NCI-H774 (cell line): ENCODE results near the gene CEP112.
A peak's percentile ranks its signal among the peaks of the same experiment; 100 is the strongest.

Source experiments
- DNase-seq: peaks from one replicate; lab custom pipeline; 2025; lab: John Stamatoyannopoulos, UW

The CEP112 gene

DNA sequence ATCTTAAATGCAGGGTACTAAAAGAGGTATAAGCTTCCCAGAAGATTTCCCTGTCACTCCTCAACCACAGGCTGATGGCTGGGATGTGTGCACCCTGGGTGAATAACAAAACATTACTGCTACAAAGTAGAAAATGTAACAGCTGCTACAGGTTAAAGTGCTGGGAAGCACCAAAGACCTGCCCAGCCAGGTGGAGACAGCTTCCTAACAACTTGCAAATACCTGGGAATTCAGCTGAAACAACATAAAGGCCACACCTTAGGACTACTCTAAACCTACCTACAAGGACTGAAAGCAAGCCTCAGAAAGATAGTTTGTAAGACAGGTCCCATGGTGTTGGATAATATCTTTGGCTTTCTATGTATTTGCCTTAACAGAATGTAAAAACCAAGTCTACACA is 118.5 kb downstream of the CEP112 start:
- no peak for DNase-seq

DNA sequence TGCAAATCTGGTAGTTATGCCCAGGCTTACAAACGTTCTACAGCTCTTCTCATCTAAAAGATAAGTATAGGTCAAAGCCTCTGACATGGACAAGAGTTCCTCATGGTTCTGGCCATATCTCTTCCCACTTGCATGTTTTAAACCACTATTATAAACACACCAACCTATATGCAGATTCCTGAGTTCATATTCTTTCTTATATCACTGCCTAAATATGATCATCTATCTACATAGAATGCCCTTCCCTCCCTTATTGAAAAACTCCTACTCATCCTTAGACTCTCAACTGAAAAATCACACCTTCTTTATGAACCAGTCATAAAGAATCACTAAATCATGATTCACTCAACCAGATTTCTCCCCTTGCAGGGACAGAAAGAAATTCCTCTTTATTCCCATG is 128.2 kb downstream of the CEP112 start:
- DNase-seq = no peak

DNA sequence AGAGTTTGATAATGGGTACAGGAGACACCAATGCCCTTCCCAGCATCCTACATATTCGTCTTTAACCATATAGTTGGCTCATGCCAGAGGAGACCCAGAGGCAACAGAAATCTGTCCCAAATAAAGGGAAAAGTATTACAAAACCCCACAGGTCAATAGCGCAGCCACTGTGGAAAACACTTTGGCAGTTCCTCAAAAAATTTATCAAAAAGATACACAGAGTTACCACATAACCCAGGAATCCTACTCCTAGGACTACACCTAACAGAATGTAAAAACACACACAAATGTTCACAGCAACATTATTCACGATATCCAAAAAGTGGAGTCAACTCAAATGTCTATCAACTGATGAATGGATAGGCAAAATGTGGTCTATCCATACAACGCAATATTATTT is 135.8 kb downstream of the CEP112 start:
- no peak for DNase-seq

DNA sequence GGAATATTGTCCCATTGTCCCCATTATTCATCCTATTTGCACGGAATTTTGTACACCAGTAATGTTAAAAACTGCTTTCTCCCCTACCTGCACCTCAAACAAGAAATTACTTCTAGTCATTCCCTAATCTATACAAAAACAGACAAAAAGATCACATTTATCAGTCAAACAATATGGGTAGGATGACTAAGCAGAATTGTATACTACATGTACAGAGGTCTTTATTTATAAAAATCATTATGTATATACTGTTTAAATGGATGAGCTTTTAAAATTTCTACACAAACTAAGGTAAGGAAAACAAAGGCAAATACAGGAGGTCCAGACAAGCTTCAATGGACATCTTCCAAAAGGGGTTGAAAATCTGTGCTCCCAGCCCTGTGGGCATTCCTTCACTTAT is 137.7 kb downstream of the CEP112 start:
- DNase-seq = no peak

DNA sequence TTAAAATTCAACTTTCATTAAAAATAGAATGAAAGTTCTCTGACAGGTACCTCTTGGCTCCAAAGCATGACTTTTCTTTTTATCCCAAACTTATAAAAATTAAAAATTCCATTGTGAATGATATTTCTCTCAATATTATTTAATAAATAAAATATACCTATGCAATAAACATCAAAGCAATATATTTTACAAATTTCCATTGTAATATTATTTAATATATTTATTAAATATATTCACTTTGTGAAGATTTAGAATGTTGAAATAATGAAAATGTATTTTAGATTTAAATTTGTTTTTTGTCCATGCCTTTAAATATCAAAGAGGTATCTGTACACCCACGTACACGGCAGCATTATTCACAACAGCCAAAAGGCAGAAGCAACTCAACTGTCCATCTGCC is 147.8 kb downstream of the CEP112 start:
- no peak for DNase-seq

DNA sequence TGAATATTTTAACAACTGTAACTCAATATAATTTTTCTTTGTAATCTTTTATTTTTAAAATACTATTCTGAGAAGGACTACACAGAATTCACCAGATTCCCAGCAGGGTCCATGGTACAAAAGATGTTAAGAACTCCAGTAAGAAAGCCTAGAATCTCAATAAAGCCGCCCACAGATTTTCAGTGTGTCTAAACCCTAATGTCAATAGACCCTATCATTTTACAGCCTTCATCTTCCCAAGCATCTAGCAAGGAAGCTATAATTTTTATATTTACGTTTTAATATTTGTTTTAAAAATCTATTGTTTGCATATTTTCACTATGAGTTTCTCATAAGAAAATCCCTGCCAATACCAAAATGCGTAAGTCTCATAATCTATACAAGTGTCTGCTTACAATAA is 148.5 kb downstream of the CEP112 start:
- no peak for DNase-seq

DNA sequence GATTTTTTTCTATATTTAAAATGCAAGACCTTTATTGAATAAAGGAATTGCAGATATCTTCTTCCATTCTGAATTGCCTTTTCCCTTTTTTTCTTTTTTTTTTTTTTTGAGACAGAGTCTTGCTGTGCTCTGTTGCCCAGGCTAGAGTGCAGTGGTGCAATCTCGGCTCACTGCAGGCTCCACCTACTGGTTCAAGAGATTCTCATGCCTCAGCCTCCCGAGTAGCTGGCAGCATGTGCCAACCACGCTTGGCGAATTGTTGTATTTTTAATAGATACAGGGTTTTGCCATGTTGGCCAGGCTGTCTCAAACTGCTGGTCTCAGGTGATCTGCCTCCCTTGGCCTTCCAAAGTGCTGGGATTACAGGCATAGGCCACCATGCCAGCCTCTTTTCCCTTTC is 151.5 kb downstream of the CEP112 start:
- DNase-seq = no peak

DNA sequence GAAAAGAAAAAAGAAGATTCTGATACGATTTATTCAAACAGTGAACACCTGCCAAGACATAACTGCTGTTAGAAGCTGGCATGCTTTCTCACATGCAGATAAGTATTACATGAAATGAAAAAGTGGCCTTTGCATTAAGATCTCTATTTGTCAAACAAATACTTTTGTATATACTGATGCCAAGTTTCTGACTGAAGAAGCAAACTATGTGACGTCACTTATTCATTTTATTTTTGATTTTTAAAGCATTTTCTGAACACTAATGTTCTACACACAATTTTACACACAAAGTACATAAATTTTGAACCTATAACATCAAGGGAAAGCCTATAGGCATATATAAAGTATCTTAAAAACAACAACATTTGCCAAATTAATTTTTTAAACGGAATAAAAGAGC is 153.8 kb downstream of the CEP112 start:
- no peak for DNase-seq

DNA sequence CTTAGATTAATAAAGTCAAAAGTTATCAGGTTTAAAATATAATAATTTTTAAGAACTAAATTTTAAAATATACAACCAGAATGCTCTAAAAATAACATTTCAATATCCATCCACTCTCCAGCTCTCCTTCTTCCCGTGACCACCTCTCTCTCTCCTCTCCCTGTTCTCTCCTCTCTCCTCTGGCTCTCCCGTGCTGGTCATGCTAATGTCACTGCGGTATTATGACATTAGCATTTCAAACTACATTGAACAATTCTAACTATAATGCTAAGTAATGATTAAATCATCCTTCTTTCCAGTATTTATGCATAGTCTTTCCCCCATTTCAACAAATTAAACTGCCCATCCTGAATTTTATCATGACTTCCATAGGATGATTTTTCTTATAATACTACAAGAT is 154.7 kb downstream of the CEP112 start:
- no peak for DNase-seq

DNA sequence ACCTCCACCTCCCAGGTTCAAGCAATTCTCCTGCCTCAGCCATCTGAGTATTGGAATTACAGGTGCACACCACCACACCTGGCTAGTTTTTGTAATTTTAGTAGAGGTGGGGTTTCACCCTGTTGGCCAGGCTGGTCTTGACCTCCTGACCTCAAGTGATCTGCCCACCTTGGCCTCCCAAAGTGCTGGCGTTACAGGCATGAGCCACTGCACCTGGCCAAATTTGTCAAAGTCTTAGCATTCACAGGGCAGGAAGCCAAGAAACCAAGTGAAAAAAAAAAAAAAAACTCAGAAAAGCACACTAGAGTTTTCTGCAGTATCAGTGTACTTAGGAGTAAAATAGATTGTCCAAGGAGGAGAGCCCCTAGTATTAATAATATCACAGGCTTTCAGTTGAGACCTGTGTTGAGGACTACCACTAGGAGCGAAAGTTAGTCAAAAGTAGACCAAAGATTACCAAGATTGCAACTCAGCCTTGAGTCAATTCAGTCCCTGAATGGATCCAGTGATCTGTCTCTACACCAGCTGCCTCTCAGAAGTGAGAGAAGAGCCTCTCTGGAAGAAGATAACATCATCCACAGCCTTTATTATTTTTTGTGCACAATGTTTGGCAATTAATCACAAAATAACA is 159.7 kb downstream of the CEP112 start:
- DNase-seq = no peak

DNA sequence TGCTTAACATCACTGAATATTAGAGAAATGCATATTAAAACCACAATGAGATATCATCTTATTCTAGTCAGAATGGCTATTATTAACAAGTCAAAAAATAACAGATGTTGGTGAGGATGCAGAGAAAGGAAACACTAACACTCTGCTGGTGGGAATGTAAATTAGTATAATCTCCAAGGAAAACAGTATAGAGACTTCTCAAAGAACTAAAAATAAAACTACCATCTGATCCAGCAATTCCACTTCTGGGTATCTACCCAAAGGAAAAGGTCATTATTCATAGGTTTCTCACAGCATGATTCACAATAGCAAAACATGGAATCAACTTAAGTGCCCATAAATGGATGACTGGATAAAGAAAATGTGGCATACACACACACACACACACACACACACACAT is 166.4 kb downstream of the CEP112 start:
- DNase-seq = no peak

DNA sequence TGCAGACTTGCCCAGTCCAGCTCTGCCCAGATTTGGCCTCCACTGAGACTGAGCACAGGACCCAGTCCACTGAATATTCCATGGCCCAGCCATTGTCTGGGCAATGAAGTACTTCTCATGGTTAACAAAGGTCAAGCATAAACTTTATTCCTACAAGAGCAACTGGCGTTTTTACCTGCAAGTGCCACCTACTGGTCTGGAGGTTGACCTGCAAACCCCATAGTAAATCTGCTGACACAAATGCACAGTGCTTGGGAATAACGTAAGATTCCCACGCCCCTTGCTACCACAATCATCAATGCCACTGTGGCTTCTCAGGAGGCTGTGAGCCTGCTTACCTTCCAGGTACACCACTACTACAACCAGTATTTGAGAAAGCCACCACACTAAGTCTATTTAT is 170.2 kb downstream of the CEP112 start:
- DNase-seq = no peak

DNA sequence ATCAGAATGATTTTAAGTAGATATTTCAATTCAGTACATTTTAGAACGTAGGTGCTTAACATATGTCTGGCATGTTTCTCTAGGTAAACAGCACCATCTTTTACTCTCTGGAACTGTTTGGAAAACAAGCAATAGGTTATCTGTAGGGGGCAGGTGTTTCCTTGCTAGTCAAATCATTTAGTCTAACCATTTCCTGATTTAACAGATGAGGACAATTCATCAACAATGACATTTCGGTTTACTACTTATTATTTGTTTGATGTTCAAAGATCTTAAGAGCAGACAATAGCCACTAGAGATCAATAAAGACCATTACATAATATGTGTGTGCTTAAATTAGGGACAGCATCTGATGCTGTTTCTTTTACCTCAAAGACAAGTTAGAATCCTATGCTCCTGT is 173.1 kb downstream of the CEP112 start:
- DNase-seq = peak; percentile 38

DNA sequence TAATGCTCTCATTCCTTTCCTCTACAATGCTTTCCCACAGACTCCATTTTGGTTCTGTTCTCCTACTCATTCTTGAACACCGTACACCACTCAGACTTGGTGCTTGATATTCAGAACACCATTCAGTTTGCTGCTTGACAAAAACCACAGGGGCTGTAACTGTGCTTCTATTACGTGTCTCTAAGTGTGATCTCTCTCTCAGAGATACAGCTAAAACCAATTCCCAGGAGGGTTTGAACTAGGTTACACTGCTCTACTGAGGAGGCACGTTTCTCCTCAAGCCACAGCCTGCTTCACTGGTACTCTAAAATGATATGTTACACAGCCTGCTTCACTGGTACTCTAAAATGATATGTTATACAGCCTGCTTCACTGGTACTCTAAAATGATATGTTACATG is 175.7 kb downstream of the CEP112 start:
- DNase-seq = no peak

DNA sequence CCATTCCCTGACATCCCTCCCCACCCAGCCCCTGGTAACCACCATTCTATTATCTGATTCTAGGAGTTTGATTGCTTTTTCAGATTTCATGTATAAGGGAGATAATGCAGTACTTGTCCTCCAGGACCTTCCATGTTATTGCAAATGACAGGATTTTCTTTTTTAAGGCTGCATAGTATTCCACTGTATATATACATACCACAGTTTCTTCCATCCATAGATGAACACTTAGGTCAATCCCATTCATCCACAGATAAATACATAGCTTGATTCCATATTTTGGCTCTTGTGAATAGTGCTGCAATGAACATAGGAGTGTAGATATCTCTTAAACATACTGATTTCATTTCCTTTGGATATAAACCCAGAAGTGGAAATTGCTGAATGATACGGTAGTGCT is 183.3 kb downstream of the CEP112 start:
- DNase-seq = no peak

DNA sequence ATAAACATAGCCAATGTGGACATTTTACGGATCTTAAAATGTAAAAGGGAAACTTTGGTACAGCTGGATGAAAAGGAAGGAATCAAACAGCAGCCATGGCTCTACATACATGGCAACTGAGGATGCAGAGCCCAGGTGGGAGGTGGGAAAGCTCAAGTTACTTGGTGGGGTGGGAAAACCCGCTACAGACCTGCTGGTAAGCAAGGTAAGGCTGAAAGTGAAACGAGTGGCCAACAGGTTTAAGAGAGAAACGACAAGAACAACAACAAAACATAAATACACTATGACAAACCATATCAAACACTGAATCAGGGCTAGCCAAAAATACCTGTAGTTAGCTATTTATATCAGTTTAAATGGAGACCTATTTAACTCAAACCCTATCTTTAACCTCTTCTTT is 185.3 kb downstream of the CEP112 start:
- no peak for DNase-seq

DNA sequence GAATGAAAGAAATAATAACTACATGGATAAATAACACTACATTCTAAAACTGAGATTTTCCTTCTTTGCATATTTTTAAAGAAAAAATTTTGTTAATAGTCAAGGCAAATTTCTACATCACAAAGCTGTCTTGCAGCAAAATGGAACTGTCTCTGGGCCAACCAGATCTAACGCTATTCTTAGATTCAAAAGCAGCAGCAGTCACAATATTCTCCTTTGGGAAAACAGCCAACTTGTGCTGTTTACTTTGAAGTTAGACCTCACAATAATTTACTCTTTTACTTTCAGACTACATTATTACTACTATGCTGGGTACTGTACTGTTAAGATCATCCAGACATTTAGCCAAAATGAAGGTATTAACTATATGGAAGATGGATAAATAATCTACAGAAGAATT is 189.1 kb downstream of the CEP112 start:
- no peak for DNase-seq

DNA sequence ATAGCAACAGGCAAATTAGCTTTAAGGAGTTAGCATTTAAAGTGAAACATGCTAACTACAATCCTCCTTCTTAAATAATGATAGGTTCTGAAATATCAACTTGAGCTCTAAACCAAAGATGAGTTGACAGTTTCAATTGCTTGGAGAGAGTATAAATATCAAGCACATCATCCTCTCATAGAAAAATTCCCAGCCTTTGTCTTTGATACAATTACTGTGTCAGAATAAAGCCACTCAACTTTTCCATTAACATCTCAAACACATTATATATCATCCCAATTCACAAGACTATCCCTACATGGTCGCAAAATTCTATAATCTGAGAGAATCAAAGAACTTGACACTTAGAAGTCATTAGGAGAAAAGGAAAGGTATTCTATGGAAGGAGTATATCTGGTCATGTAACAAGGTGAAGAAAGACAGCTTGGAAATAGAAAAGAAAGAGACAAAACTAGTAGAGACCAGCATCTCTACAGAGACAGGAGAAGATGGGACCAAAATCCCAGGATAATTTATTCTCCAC is 189.8 kb downstream of the CEP112 start:
- no peak for DNase-seq

DNA sequence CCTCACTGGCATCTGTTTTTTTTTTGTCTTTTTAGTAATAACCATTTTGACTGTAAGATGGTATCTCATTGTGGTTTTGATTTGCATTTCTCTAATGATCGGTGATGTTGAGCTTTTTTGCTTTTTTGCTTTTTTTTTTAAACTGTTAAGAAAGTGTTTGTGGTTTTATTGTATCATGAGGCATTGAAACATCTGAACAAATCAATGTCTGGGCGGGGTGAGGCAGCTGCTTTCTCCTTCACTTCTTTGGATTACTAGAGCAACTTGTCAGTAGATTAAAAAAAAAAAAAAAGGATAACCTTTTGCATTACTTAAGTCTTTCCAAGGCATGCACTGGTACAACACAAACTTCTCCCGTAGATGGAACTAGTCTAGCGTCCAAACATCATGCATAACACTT is 191.7 kb downstream of the CEP112 start:
- no peak for DNase-seq

DNA sequence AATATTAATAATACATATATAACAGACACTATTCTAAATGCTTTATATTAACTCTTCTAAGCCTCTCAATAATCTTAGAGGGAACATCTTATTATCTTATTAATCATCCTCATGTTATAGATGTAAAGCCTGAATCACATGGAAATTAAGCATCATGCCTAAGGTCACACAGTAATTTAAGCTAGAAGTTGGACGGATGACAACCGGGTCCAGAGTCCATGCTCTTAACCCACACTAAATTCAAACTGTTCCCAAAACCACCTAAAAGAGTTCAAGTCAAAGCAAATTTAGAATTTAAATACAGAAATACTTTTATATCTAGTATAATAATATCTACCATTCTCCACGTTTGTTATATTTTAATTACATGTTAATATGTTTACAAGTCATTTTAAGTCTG is 193.3 kb downstream of the CEP112 start:
- DNase-seq = no peak

DNA sequence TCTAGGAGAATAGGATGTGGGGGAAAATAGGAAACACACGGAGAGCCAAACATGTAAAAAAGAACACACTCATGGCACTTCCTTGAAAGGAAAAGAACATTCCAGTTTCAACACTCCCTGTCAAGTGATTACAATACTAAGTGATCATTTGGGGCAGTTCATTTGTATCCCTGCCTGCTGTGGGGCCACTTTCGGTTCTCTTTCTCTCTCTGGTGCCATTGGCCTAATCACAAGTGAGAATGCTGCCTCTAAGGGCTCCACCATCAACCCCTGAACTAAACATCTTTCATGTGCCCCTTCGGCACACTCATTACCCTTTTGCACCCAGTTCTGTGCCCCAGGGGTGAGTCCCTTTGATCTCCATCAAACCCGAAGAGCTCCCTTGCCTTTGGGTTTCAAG is 197.3 kb downstream of the CEP112 start:
- DNase-seq = no peak

DNA sequence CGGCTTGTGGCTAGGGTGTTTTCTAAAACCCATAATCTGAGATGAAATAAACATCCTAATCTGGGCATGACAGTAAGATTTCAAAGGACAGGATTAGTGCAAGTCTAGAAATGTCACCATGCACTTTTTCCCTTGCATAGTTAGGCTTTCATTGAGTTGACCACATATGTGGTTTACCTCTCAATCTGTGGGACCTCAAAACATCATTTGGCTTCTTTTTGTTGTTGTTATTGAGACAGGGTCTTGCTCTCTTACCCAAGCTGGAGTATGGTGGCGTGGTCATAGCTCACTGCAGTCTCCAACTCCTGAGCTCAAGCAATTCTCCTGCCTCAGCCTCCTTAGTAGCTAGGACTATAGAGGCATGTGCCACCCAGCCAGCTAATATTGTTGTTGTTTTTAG is 197.8 kb downstream of the CEP112 start:
- no peak for DNase-seq

DNA sequence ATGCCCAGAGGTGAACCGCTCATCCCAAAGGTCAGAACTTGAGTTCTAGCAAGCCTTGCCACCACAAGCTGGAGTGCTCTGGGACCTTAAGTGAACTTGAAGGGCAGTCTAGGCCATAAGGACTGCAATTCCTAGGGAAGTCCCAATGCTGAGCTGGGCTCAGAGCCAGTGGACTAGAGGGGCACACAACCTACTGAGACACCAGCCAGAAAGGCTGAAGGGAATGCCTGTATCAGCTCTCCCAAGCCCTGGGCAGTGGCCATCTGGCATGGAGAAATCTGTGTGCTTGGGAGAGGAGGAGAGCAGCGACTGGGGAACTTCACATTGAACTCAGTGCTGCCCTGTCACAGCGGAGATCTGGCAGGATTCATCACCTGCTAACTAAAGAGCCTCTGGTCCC is 201.3 kb downstream of the CEP112 start:
- no peak for DNase-seq

DNA sequence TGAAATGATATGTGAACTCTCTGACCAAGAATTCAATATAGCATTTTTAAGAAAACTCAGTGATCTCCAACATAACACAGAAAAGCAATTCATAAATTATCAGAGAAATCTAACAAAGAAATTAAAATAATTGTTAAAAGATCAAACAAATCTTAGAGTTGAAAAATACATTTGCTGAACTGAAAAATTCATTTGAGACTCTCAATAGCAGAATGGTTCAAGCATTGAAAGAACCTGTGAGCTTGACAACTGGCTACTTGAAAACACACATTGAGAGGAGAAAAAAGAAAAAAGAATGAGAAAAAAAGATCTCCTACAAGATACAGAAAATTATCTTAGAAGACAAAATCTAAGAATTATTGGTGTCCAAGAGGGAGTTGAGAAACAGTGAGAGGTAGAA is 203.5 kb downstream of the CEP112 start:
- no peak for DNase-seq

DNA sequence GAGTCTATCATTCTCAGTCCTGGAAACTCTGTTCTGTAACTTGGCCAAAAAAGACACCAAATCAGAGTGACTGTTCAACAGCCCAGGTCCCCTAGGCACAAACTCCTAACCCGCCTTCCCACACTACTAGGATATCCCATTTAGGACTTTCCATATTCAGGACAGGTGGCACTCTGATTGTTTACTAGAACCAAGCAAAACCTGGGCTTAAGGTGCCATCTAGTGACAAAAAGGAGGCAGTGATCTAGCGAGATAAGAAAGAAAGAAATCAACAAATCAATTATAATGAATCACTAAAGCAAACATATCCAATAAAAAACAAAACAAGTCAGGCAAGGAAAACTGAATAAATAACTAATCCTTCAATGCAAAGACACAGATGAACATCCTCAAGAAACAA is 203.9 kb downstream of the CEP112 start:
- DNase-seq = no peak
